Kidney (tissue), 14 donors: ENCODE results near the gene IVNS1ABP. TPM values are rescaled to one million over a fixed set of nuclear protein-coding genes. Genes with fewer than 3 reads are reported as not detected.

ENCODE experiments used
- DNase-seq, 5 donors: peaks; one replicate each; pipeline ENCODE4 v3.0.0-alpha.2; 2013 to 2020
- FAIRE-seq: peaks from 2 replicates; lab custom pipeline; 2012; peaks lifted over from hg19 to GRCh38; lab: Jason Lieb, UNC
- H3K27ac ChIP-seq, 2 donors: one replicate each; pipeline ENCODE4 v1.7.0; 2013; ENCODE audit warnings: low read depth in 2 of 2, low read length in 2 of 2, inconsistent platforms in 1 of 2
- H3K27me3 ChIP-seq: one replicate; pipeline ENCODE4 v1.7.1; 2013; ENCODE audit warnings: low read length, inconsistent platforms; ENCODE audit not compliant: control insufficient read depth, insufficient read depth
- H3K36me3 ChIP-seq, 3 donors: one replicate each; pipeline versions ENCODE4 v1.7.0 to v1.7.1; 2013; ENCODE audit warnings: low read length in 3 of 3, control low read depth in 1 of 3, inconsistent platforms in 1 of 3; ENCODE audit not compliant: insufficient read depth in 3 of 3, control insufficient read depth in 2 of 3
- H3K4me1 ChIP-seq, 3 donors: one replicate each; pipeline versions ENCODE4 v1.7.0 to v1.7.1; 2013; ENCODE audit warnings: low read length in 3 of 3, inconsistent platforms in 1 of 3, low read depth in 1 of 3; ENCODE audit not compliant: control insufficient read depth in 2 of 3, insufficient read depth in 2 of 3
- H3K4me3 ChIP-seq, 3 donors: one replicate each; pipeline versions ENCODE4 v1.7.0 to v1.8.1; 2013; ENCODE audit warnings: low read length in 3 of 3, control low read depth in 1 of 3, inconsistent platforms in 1 of 3
- H3K9ac ChIP-seq, 3 donors: one replicate each; pipeline versions ENCODE4 v1.7.0 to v1.7.1; 2013; ENCODE audit warnings: low read length in 3 of 3, control low read depth in 1 of 3, inconsistent platforms in 1 of 3
- H3K9me3 ChIP-seq, 3 donors: one replicate each; pipeline versions ENCODE4 v1.7.0 to v1.7.1; 2013; ENCODE audit warnings: low read length in 3 of 3, control low read depth in 1 of 3, inconsistent platforms in 1 of 3; ENCODE audit not compliant: control insufficient read depth in 2 of 3, insufficient read depth in 1 of 3
- intact Hi-C: fragments of 100-400 bp; cut with DNase I; formaldehyde crosslinking; loops from one replicate; pipeline ENCODE4 v1.11.1; 2022
- polyA plus RNA-seq: library from polyadenylated mRNA; stranded (reverse); fragments of 350-450 nt; fragmentation: Illumina TruSeq; extraction: RNeasy Lipid Tissue Mini Kit (QIAGEN cat#74804); gene quantifications from one replicate; pipeline ENCODE4 v1.2.3, GENCODE V29; 2014; ENCODE audit warnings: low read depth, low replicate concordance; ENCODE audit not compliant: insufficient read depth
- total RNA-seq: library from RNA; stranded (reverse); fragmentation: NEBNext Ultra II Directional; extraction: Animal tissue kit (Norgen Biotek cat#: 25700); gene quantifications from one replicate; pipeline ENCODE4 v1.2.1, GENCODE V29; 2021
- TF ChIP-seq, protein P1 (sequence below): IDR thresholded peaks from 3 replicates; pipeline ENCODE4 v1.5.1; 2012; ENCODE audit warnings: mild to moderate bottlenecking, moderate library complexity, borderline replicate concordance; ENCODE audit not compliant: insufficient read depth; ENCODE audit errors: extremely low read depth
- donor health status: control.
- donor health status: control.
- donor health status: control.
- donor health status: control.
- donor health status: control.
- donor health status: DM: yes; HTN: yes; CAD: no.
- donor health status: Normal renal cell carcinoma (clear cell type).

IVNS1ABP gene
- total and polyA plus RNA-seq, 2 donors from 2014 or later = 115 to 198 TPM

GRCh38 chr1:185284533-185285276 is 32.3 kb downstream of the IVNS1ABP start:
- Histone ChIP-seq H3K27ac (no peak overlapping the region), H3K4me1 (no peaks in the 10 kb centered on the region), H3K27me3 (no peaks in the 10 kb centered on the region), H3K4me3 (no peak overlapping the region), H3K36me3 (no peaks in the 10 kb centered on the region), H3K9me3 (no peaks in the 10 kb centered on the region), H3K9ac (no peak overlapping the region)
- FAIRE-seq (no peak), DNase-seq (peak in 1 of 5 donors; percentile 16)
- TF ChIP-seq, protein P1, sequence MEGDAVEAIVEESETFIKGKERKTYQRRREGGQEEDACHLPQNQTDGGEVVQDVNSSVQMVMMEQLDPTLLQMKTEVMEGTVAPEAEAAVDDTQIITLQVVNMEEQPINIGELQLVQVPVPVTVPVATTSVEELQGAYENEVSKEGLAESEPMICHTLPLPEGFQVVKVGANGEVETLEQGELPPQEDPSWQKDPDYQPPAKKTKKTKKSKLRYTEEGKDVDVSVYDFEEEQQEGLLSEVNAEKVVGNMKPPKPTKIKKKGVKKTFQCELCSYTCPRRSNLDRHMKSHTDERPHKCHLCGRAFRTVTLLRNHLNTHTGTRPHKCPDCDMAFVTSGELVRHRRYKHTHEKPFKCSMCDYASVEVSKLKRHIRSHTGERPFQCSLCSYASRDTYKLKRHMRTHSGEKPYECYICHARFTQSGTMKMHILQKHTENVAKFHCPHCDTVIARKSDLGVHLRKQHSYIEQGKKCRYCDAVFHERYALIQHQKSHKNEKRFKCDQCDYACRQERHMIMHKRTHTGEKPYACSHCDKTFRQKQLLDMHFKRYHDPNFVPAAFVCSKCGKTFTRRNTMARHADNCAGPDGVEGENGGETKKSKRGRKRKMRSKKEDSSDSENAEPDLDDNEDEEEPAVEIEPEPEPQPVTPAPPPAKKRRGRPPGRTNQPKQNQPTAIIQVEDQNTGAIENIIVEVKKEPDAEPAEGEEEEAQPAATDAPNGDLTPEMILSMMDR = no peak
- intact Hi-C loops = no loop called here

GRCh38 chr1:185284116-185284515 is 32.9 kb downstream of the IVNS1ABP start:
- Histone ChIP-seq H3K4me1 (no peaks in the 10 kb centered on the region), H3K36me3 (no peaks in the 10 kb centered on the region), H3K27ac (no peak overlapping the region), H3K4me3 (no peak overlapping the region), H3K27me3 (no peaks in the 10 kb centered on the region), H3K9ac (no peak overlapping the region), H3K9me3 (no peaks in the 10 kb centered on the region)
- intact Hi-C loops = no loop called here
- TF ChIP-seq, protein P1 = no peak
- FAIRE-seq = no peak
- DNase-seq = no peak

DNA sequence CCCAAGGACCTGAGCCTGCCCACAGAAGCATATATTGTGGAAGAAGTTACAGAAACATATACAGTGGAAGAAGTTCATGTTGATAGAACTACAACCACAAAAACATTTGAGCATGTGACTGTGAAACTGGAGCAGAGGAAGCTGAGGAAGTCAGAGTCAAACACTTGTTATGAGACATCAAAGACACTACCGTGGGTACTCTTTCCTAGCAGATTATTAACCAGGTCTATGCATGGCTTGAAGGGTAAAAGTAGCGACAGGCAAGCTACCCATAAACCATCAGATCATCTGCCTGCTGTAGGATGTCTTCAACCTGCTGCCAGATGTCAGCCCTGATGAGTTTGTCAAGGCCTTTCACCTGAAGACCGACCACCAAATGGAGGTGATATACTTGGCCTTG is 35.8 kb downstream of the IVNS1ABP start:
- Histone ChIP-seq H3K27ac (no peak overlapping the region), H3K9me3 (no peaks in the 10 kb centered on the region), H3K36me3 (no peaks in the 10 kb centered on the region), H3K27me3 (no peaks in the 10 kb centered on the region), H3K4me1 (no peaks in the 10 kb centered on the region), H3K9ac (no peak overlapping the region), H3K4me3 (no peak overlapping the region)
- intact Hi-C loops = no loop called here
- no peak for FAIRE-seq
- DNase-seq = no peak
- TF ChIP-seq, protein P1 = no peak
